HG03520 (cell line): Measurements from ENCODE around the gene RBMX.
"Not testable (repeated sequence)": the region's sequence is repeated elsewhere in the genome, so short reads cannot be mapped to it uniquely, and the experiment has no call there.

Experiments
- ATAC-seq: cut with Tn5 transposase; IDR thresholded peaks from one replicate; pipeline ENCODE4 v1.9.1; 2021; ENCODE audit warnings: mild to moderate bottlenecking, moderate library complexity; ENCODE audit not compliant: unreplicated experiment

RBMX gene

GRCh38 chrX:136880452-136881013 is at the start of gene RBMX:
TSS of gene RBMX (minus strand) at chrX:136880725. CDS start at chrX:136879427, 1,298 bp downstream.
- peak; percentile 86 for ATAC-seq

GRCh38 chrX:136921438-136921837 is 40.9 kb upstream of the RBMX start:
- not testable (repeated sequence) for ATAC-seq

- no peak for ATAC-seq
Measured at GRCh38 chrX:136920001-136920400, 39.5 kb upstream of the RBMX start.

GRCh38 chrX:136916827-136917226 is 36.3 kb upstream of the RBMX start:
- no peak for ATAC-seq

- ATAC-seq: not testable (repeated sequence)
Measured at GRCh38 chrX:136911661-136912060, 31.1 kb upstream of the RBMX start.

GRCh38 chrX:136911253-136911652 is 30.7 kb upstream of the RBMX start:
- ATAC-seq: no peak

GRCh38 chrX:136910565-136911035 is 30.1 kb upstream of the RBMX start:
- ATAC-seq: no peak

GRCh38 chrX:136909706-136910564 is 29.4 kb upstream of the RBMX start:
- ATAC-seq: peak; percentile 62

GRCh38 chrX:136909119-136909705 is 28.7 kb upstream of the RBMX start:
- ATAC-seq: peak; percentile 56

- no peak for ATAC-seq
Measured at GRCh38 chrX:136907621-136908020, 27.1 kb upstream of the RBMX start.

- ATAC-seq: no peak
Measured at GRCh38 chrX:136906921-136907510, 26.5 kb upstream of the RBMX start.

- ATAC-seq: not testable (repeated sequence)
Measured at GRCh38 chrX:136904067-136904466, 23.5 kb upstream of the RBMX start.

- not testable (repeated sequence) for ATAC-seq
Measured at GRCh38 chrX:136900071-136900470, 19.5 kb upstream of the RBMX start.

- no peak for ATAC-seq
Measured at GRCh38 chrX:136899221-136899620, 18.7 kb upstream of the RBMX start.

GRCh38 chrX:136898752-136899151 is 18.2 kb upstream of the RBMX start:
- ATAC-seq: not testable (repeated sequence)

- ATAC-seq: no peak
Measured at GRCh38 chrX:136896121-136896914, 15.8 kb upstream of the RBMX start.

GRCh38 chrX:136892412-136892811 is 11.9 kb upstream of the RBMX start:
- ATAC-seq: no peak

GRCh38 chrX:136890596-136890995 is 10.1 kb upstream of the RBMX start:
- not testable (repeated sequence) for ATAC-seq

- no peak for ATAC-seq
Measured at GRCh38 chrX:136889269-136889668, 8.7 kb upstream of the RBMX start.

- peak; percentile 25 for ATAC-seq
Measured at GRCh38 chrX:136880003-136880451, 498 bp downstream of the RBMX start.
